Measurements from ENCODE around the gene ATXN1. TPM values are rescaled to one million over a fixed set of nuclear protein-coding genes. Genes with fewer than 3 reads are reported as not detected.

ATXN1 gene
- total and polyA plus RNA-seq, 2 donors from 2014 or later, result 4.2 to 58.2 TPM

DNA sequence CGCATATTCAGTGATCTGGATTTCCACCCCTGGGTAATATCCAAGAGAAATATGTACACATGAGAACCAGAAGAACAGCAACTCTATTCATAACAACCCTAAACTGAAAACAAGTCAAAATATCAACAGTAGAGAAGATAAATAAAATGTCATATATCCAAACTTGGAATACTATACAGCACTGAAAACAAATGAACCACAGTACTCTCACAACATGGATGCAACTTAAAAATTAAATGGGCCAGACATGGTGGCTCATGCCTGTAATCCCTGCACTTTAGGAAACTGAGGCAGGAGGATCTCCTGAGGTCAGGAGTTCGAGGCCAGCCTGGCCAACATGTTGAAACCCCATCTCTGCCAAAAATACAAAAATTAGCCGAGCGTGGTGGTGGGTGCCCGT is 16.5 kb upstream of the ATXN1 start:
- DNase-seq (no peak), FAIRE-seq (no peak)
- Histone ChIP-seq H3K9ac (ENCODE audit: low read length in 3 of 3) (no peak overlapping the region), H3K9me3 (ENCODE audit: control insufficient read depth in 2 of 3, insufficient read depth in 1 of 3, low read length in 3 of 3) (no peaks in the 10 kb centered on the region), H3K36me3 (ENCODE audit: control insufficient read depth in 2 of 3, insufficient read depth in 3 of 3, low read length in 3 of 3) (no peaks in the 10 kb centered on the region), H3K4me3 (ENCODE audit: low read length in 3 of 3) (no peak overlapping the region), H3K27ac (ENCODE audit: low read depth in 2 of 2, low read length in 2 of 2) (no peak overlapping the region), H3K27me3 (ENCODE audit: control insufficient read depth, insufficient read depth, low read length) (no peaks in the 10 kb centered on the region), H3K4me1 (ENCODE audit: control insufficient read depth in 2 of 3, insufficient read depth in 2 of 3, low read depth in 1 of 3, low read length in 3 of 3) (peaks cover 0 to 9% (median 8%) of the 10 kb centered on the region in 3 donors)
- intact Hi-C loops (cut with DNase I), result no loop called here
- TF ChIP-seq, protein P1, sequence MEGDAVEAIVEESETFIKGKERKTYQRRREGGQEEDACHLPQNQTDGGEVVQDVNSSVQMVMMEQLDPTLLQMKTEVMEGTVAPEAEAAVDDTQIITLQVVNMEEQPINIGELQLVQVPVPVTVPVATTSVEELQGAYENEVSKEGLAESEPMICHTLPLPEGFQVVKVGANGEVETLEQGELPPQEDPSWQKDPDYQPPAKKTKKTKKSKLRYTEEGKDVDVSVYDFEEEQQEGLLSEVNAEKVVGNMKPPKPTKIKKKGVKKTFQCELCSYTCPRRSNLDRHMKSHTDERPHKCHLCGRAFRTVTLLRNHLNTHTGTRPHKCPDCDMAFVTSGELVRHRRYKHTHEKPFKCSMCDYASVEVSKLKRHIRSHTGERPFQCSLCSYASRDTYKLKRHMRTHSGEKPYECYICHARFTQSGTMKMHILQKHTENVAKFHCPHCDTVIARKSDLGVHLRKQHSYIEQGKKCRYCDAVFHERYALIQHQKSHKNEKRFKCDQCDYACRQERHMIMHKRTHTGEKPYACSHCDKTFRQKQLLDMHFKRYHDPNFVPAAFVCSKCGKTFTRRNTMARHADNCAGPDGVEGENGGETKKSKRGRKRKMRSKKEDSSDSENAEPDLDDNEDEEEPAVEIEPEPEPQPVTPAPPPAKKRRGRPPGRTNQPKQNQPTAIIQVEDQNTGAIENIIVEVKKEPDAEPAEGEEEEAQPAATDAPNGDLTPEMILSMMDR (IDR thresholded peaks at IDR 0.05; ENCODE audit: borderline replicate concordance, extremely low read depth, insufficient read depth), result no peak

DNA sequence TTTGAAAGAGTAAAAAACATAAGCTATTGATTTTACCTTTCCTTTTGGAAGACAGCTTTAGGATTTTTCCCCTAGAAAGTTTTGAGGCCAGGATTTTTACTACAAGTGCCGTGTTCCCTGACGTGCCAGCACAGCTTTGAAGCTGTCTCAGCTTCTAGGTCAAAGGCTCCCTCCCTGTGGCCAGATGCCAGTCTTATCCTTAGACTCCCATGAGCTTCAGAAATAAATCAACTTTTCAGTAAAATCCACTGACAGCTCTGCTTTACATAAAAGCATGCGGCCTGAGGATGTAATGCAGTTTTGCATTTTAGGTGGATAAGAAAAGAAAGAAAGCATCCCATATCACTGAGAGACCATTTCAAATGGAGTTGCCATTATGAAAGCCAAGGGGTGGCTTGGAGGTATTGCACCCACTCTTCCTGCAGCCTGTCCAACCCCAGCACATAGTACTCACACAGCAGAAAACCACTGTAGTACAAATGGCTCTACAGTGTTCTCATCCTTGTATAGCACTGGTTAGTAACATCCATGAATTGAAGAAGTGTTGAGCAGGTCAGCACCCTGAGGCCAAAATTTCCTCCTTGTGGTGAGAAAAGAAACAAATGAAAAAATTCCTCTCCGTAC is 15.2 kb upstream of the ATXN1 start:
- DNase-seq, result peak in 1 of 5 donors; percentile 31
- no peaks in the 10 kb centered on the region for H3K36me3 ChIP-seq (ENCODE audit: control insufficient read depth in 2 of 3, insufficient read depth in 3 of 3, low read length in 3 of 3)
- H3K4me3 ChIP-seq (ENCODE audit: low read length in 3 of 3), result no peak overlapping the region
- no peak for FAIRE-seq
- H3K4me1 ChIP-seq (ENCODE audit: control insufficient read depth in 2 of 3, insufficient read depth in 2 of 3, low read depth in 1 of 3, low read length in 3 of 3), result peaks cover 0 to 6% (median 4%) of the 10 kb centered on the region in 3 donors
- no peak overlapping the region for H3K9ac ChIP-seq (ENCODE audit: low read length in 3 of 3)
- intact Hi-C loops (cut with DNase I), result no loop called here
- H3K27ac ChIP-seq (ENCODE audit: low read depth in 2 of 2, low read length in 2 of 2), result peak overlapping the region in 1 of 2 donors; percentile 14
- H3K27me3 ChIP-seq (ENCODE audit: control insufficient read depth, insufficient read depth, low read length), result no peaks in the 10 kb centered on the region
- H3K9me3 ChIP-seq (ENCODE audit: control insufficient read depth in 2 of 3, insufficient read depth in 1 of 3, low read length in 3 of 3), result no peaks in the 10 kb centered on the region
- TF ChIP-seq, protein P1 (IDR thresholded peaks at IDR 0.05; ENCODE audit: borderline replicate concordance, extremely low read depth, insufficient read depth), result no peak

DNA sequence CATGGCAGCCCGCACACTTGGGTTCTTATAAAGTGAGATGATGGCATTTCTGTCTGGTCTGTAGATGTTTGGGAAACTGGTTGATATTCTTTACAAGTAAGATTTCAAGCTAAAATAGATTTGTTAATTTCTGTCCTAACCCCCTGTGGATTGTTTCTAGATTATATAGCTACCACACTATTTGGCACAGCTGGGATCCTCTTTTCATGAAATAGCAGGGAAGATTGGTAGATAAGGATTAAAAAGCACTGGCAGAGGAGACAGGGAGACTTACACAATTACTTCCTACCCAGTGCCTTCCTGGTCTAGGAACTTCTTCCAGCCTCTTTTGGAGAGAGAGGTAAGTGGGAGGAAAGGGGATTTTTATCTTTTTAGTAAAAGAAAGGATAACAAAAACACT is 13.2 kb upstream of the ATXN1 start:
- Histone ChIP-seq H3K27me3 (ENCODE audit: control insufficient read depth, insufficient read depth, low read length) (no peaks in the 10 kb centered on the region), H3K36me3 (ENCODE audit: control insufficient read depth in 2 of 3, insufficient read depth in 3 of 3, low read length in 3 of 3) (no peaks in the 10 kb centered on the region), H3K9me3 (ENCODE audit: control insufficient read depth in 2 of 3, insufficient read depth in 1 of 3, low read length in 3 of 3) (no peaks in the 10 kb centered on the region), H3K9ac (ENCODE audit: low read length in 3 of 3) (no peak overlapping the region), H3K27ac (ENCODE audit: low read depth in 2 of 2, low read length in 2 of 2) (no peak overlapping the region), H3K4me3 (ENCODE audit: low read length in 3 of 3) (no peak overlapping the region), H3K4me1 (ENCODE audit: control insufficient read depth in 2 of 3, insufficient read depth in 2 of 3, low read depth in 1 of 3, low read length in 3 of 3) (peaks cover 3 to 5% (median 4%) of the 10 kb centered on the region in 3 donors)
- intact Hi-C loops (cut with DNase I), result no loop called here
- TF ChIP-seq, protein P1 (IDR thresholded peaks at IDR 0.05; ENCODE audit: borderline replicate concordance, extremely low read depth, insufficient read depth), result no peak
- FAIRE-seq (no peak), DNase-seq (no peak)

GRCh38 chr6:16773362-16773761 is 12.1 kb upstream of the ATXN1 start:
- intact Hi-C loops (cut with DNase I), result no loop called here
- Histone ChIP-seq H3K27me3 (ENCODE audit: control insufficient read depth, insufficient read depth, low read length) (no peaks in the 10 kb centered on the region), H3K36me3 (ENCODE audit: control insufficient read depth in 2 of 3, insufficient read depth in 3 of 3, low read length in 3 of 3) (no peaks in the 10 kb centered on the region), H3K4me1 (ENCODE audit: control insufficient read depth in 2 of 3, insufficient read depth in 2 of 3, low read depth in 1 of 3, low read length in 3 of 3) (peaks cover 3 to 5% (median 4%) of the 10 kb centered on the region in 3 donors), H3K9me3 (ENCODE audit: control insufficient read depth in 2 of 3, insufficient read depth in 1 of 3, low read length in 3 of 3) (no peaks in the 10 kb centered on the region), H3K4me3 (ENCODE audit: low read length in 3 of 3) (no peak overlapping the region), H3K27ac (ENCODE audit: low read depth in 2 of 2, low read length in 2 of 2) (no peak overlapping the region), H3K9ac (ENCODE audit: low read length in 3 of 3) (no peak overlapping the region)
- DNase-seq (no peak), FAIRE-seq (no peak)
- TF ChIP-seq, protein P1 (IDR thresholded peaks at IDR 0.05; ENCODE audit: borderline replicate concordance, extremely low read depth, insufficient read depth), result no peak
